Activated T-helper 1 cell treated with Interleukin-2 at 50 U/mL for 16 hours (primary cell): Measurements from ENCODE around the gene VPS72.
A peak's percentile ranks its signal among the peaks of the same experiment; 100 is the strongest.

Experiments used
- DNase-seq: peaks from one replicate; pipeline ENCODE4 v3.0.0-alpha.2; 2020; ENCODE audit warnings: low read depth

The VPS72 gene

DNA sequence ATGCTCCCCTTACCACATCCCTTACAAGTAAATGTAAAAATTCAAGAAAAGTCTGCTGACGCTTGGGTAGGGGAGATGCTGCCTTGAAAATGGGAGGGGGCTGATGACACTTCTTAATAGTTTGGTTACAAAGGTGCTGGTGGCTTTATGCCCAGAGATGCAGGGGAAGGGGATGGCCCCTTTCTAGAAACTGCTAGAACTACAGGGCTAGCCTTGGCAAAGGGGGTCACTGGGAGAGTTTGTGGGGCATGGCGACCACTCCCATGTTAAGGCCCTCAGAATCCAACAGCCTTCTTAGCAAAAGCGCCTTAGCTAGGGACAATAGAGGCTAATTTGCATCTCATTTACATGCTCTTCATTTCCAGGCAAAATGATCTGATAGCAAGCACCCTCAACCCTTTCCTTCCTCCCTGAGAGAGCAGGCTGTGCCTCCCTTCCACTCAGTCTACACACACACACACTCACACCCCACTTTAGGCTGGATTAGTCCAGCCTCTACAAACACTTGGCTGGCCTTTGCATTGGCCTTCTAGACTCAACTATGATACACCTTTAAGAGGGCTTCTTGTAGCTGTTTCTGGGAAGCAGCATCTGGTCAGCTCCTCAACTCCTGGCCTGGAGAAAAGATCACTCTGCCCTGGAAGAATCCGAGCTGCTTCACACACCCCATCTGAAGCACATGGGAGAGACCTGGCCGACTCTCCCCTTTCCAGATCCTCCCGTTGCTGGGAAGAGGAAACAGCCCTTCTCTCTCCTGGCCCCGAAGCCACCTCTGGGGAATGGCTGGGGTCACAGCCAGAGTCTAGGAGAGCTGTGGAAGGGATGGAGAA, 45.3 kb downstream of the VPS72 start:
- no peak for DNase-seq

- no peak for DNase-seq
These were observed 46.0 kb downstream of the VPS72 start for GRCh38 chr1:151143986-151144385.

DNA sequence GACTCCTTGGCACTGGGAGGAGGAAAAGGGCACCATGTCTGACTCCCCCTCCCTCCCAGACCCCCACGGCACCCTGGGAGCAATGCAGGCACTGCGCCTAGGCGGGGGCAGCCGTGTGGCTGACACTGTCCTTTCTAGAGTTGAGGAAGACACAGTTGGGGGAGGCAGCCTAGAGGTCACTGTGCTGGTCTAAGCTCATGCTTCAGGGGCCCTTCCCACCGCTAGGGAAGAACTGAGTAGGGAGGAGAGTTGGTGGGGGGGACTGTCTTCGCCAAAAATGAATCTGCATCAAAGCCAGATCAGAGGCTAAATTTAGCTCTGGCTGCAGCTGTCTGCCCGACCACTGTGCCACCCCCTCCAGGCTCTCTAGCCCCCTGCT, 47.0 kb downstream of the VPS72 start:
- DNase-seq = no peak

GRCh38 chr1:151142411-151143056, 47.5 kb downstream of the VPS72 start:
- DNase-seq = no peak

- no peak for DNase-seq
These were observed 52.2 kb downstream of the VPS72 start for GRCh38 chr1:151137789-151138188.

- no peak for DNase-seq
These were observed 54.3 kb downstream of the VPS72 start for GRCh38 chr1:151135433-151136385.

- no peak for DNase-seq
These were observed 55.0 kb downstream of the VPS72 start for GRCh38 chr1:151134991-151135390.

GRCh38 chr1:151134396-151134795, 55.6 kb downstream of the VPS72 start:
- no peak for DNase-seq

DNA sequence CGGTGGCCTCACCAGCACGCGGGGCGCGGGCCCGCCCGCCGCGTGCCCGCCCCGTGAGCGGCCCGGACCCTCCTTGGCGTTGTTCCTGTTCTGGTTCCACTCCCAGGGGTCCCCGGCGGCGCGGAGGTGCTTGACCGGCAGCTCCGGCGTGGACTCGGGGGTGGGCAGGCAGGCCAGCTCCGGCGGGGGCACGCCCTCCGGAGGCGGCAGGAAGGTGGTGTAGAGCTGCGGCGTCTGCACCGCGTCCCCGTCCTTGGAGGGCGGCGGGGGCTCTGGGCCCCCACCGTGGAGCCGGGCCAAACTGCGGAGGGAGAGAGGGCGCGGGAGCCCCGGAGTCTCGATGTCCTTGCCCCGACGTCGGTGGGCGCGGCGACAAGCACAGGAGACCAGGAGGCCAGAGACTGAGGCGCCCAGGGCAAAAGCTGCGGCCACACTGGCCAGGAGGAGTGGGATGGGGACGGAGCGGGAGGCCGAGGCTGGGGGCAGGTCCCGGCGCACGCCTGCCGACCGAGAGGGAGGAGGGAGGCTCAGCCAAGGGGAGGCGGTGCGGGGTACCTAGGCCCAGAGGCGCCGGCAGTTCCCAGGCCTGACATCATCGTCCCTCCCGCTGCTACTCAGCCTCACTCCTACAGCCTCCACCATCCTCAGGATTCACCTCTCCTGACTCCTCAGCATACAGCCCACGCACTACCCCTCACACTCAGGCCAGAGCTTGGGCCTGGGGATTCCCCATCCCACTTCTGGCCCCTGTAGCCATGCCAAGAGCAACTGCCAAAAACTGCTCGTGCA, 56.8 kb downstream of the VPS72 start:
- no peak for DNase-seq

GRCh38 chr1:151132335-151133017, 57.5 kb downstream of the VPS72 start:
- DNase-seq = no peak

- no peak for DNase-seq
These were observed 58.2 kb downstream of the VPS72 start for GRCh38 chr1:151131701-151132334.

GRCh38 chr1:151130987-151131586, 58.9 kb downstream of the VPS72 start:
- peak; percentile 53 for DNase-seq

DNA sequence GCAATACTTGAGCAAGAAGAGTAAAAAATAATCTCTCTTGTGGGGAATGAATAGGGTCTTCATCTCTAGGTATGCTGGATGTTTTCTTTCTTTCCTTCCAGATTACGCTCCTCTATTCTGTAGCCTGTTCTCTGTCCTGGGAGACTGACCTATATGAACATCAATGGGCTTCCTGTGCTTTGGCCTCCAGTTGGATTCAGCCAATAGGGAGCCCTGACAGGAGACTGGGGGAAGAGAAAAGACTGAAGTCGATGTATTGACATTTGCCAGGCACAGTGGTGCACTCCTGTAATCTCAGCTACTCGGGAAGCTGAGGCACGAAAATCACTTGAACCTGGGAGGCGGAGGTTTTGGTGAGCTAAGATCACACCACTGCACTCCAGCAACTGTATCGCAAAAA, 61.2 kb downstream of the VPS72 start:
- DNase-seq = no peak
